ENCODE data around the gene SMIM44. TPM values are rescaled to one million over a fixed set of nuclear protein-coding genes. Genes with fewer than 3 reads are reported as not detected.

The SMIM44 gene
- total and polyA plus RNA-seq, 3 experiments from 2014 or later = not detected

DNA sequence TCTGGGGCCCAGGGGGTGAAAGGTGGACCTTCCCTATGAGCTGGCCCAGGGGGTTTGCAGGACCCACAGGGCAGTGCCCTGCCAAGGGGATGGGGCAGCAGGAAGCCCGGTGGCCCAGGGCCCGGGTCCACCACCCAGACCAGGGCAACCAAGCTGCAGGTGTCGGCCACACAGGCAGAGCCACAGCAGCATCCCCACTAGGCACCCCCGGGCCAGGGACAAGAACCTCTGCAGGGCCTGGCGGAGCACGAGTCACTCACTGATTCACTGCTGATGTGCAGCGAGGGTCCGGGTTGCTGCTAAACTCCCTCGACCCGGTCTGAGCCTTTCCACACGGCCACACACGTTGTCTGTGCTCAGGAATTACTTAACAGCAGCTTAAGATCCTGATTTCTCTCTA, 31.7 kb upstream of the SMIM44 start:
- Histone ChIP-seq H3K4me1 (ENCODE audit: insufficient read depth, low read length) (peaks cover 19% of the 10 kb centered on the region), H3K27ac (ENCODE audit: low read depth, low read length) (no peak overlapping the region), H3K36me3 (ENCODE audit: insufficient read depth, low read length) (peaks cover 7% of the 10 kb centered on the region), H3K4me3 (ENCODE audit: low read length) (no peak overlapping the region), H3K9me3 (ENCODE audit: low read length) (no peaks in the 10 kb centered on the region), H3K27me3 (ENCODE audit: insufficient read depth, low read length, poor library complexity, severe bottlenecking) (no peaks in the 10 kb centered on the region)
- H3K9me3 Mint-ChIP-seq = no peaks in the 10 kb centered on the region
- H3K27ac Mint-ChIP-seq = peak overlapping the region in 2 of 8 donors; percentile 20 to 42
- peaks cover 28 to 72% (median 31%) of the 10 kb centered on the region in 3 donors for H3K4me1 Mint-ChIP-seq
- DNase-seq = no peak
- ChIA-PET CTCF (interaction anchor here (1.2 kb wide), 1 partner anchor 39 kb away, joined by 3 read pairs; no protein-coding TSS in a partner anchor), POLR2A (no interaction called here)
- peak overlapping the region in 2 of 7 donors; percentile 2 to 79 for H3K4me3 Mint-ChIP-seq
- H3K36me3 Mint-ChIP-seq = peaks cover 0 to 43% (median 0%) of the 10 kb centered on the region in 3 donors
- no peaks in the 10 kb centered on the region for H3K27me3 Mint-ChIP-seq

DNA sequence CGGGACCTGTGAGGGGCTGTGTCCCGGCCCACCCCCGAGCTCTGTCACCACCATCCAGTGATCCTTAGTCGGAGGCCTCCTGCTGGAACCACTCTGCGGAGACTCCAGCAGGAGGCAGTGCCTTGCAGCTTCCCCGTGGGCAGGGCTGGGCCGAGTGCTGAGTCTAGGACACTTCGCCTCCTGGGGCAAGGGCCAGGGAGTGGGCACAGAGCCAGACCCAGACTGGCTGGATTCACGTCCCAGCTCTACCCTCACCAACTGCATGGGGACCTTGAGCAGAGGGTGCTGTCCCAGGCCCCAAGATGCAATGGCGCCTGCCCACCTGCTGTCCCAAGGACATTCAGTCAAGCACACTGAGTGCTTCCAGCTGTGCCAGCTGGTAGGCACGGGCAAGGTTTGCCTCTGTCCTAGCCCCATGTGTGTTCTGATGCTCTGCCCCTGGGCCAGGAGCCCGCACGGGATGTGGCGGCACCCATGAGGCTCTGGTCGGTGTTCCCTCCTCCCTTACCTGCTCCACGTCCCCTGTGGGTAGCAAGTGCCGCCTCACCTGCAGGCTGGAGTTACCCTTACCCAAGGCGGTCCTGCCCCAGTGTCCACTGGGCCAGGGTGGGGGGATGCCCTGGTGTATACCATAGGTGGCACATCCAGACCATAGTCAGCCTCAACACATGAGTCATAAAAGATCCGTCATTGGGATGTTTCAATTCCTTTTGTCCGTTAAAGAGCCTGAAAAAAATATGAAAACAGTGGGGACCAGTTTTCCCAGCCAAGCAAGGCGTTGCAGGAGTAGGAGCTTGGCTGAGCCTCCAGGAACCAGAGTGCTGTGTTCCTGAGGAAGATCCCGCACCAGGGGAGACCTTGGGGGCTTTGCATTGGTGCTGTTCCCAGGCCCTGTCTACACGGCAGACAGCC, 30.2 kb upstream of the SMIM44 start:
- H3K27me3 Mint-ChIP-seq = no peaks in the 10 kb centered on the region
- DNase-seq = no peak
- CTCF ChIA-PET = interaction anchor here (1.2 kb wide), 1 partner anchor 40 kb away, joined by 3 read pairs; no protein-coding TSS in a partner anchor
- POLR2A ChIA-PET = no interaction called here
- H3K36me3 ChIP-seq (ENCODE audit: insufficient read depth, low read length) = peaks cover 7% of the 10 kb centered on the region
- H3K4me3 ChIP-seq (ENCODE audit: low read length) = no peak overlapping the region
- peak overlapping the region in 3 of 8 donors; percentile 21 to 70 (median 33) for H3K27ac Mint-ChIP-seq
- H3K36me3 Mint-ChIP-seq = peaks cover 0 to 51% (median 0%) of the 10 kb centered on the region in 3 donors
- peaks cover 42 to 80% (median 44%) of the 10 kb centered on the region in 3 donors for H3K4me1 Mint-ChIP-seq
- no peaks in the 10 kb centered on the region for H3K9me3 ChIP-seq (ENCODE audit: low read length)
- H3K4me1 ChIP-seq (ENCODE audit: insufficient read depth, low read length) = peaks cover 20% of the 10 kb centered on the region
- no peaks in the 10 kb centered on the region for H3K9me3 Mint-ChIP-seq
- no peaks in the 10 kb centered on the region for H3K27me3 ChIP-seq (ENCODE audit: insufficient read depth, low read length, poor library complexity, severe bottlenecking)
- no peak overlapping the region for H3K4me3 Mint-ChIP-seq
- no peak overlapping the region for H3K27ac ChIP-seq (ENCODE audit: low read depth, low read length)

DNA sequence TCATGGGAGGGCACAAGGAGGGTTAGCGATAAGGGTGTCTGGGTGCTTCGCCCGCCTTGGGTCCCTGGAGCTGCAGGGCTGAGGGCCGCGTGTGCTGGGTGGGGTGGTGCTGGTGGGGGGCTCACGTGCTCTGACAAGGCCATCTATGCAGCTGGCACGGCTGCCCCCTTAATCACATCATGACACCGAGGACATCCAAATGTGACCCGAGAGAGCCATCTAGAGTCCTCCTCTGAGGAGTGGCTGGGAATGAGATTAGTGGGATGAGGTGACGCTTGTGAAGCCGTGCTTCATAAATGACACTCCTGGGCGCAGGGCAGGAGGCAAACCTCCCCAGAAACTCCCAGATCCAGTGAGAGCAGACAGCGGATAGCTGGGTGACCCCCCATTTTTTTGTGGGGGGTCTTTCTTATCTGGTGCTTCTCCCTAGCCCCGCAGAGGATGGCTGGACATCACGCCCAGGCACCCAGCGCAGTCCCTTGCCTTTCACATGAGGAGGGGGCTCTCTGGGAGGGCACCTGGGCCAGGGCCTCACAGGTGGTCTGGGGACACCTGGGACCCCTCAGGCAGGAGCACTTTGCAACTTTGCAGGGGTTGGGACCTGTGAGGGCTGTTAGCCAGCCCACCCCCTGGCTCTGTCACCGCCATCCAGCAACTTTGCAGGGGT, 29.5 kb upstream of the SMIM44 start:
- peaks cover 44 to 79% (median 46%) of the 10 kb centered on the region in 3 donors for H3K4me1 Mint-ChIP-seq
- Histone ChIP-seq H3K36me3 (ENCODE audit: insufficient read depth, low read length) (peaks cover 7% of the 10 kb centered on the region), H3K4me3 (ENCODE audit: low read length) (no peak overlapping the region), H3K27me3 (ENCODE audit: insufficient read depth, low read length, poor library complexity, severe bottlenecking) (no peaks in the 10 kb centered on the region), H3K4me1 (ENCODE audit: insufficient read depth, low read length) (peaks cover 24% of the 10 kb centered on the region), H3K9me3 (ENCODE audit: low read length) (no peaks in the 10 kb centered on the region), H3K27ac (ENCODE audit: low read depth, low read length) (no peak overlapping the region)
- H3K9me3 Mint-ChIP-seq = no peaks in the 10 kb centered on the region
- no peak for DNase-seq
- no peaks in the 10 kb centered on the region for H3K27me3 Mint-ChIP-seq
- peak overlapping the region in 1 of 7 donors; percentile 20 for H3K4me3 Mint-ChIP-seq
- H3K27ac Mint-ChIP-seq = peak overlapping the region in 1 of 8 donors; percentile 47
- ChIA-PET POLR2A (interaction anchor here (0.6 kb wide), 1 partner anchor 20 kb away, joined by 3 read pairs; no protein-coding TSS in a partner anchor), CTCF (no interaction called here)
- peaks cover 0 to 52% (median 0%) of the 10 kb centered on the region in 3 donors for H3K36me3 Mint-ChIP-seq

DNA sequence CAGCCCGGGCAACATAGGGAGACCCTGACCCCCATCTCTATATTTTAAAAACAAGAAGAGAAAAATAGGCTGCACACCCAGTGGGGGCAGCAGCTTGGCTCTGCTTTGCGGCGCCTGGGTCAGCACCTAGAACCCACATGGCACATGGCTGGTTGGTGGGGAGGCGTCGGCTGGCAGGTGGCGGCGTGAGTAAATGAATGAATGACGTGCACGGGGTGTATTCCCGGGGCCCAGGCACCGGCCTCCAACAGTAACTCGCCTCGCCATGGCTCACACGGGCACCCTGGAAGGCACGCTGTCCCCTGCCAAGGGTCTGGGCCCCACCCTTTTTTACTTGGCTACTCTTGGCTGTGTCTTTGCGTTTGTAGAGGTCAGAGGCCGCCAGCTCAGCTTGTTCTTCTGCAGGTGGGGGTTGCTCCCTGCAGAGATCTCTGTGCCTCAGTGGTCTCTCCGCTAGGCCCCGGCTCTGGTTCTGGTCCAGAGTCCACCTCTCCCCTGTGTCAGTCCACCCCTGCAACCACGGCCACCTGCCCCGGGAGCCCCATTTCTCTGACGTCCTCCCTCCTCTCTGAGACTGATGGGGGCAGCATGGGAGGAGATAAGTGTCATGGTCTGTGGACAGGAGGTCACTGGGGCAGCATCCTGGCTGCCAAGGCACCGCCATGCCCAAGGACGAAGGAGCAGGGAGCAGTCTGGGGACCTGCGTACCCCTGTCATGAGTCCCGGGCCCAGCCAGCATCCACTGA, 28.4 kb upstream of the SMIM44 start:
- Mint-ChIP-seq H3K4me1 (peaks cover 50 to 80% (median 52%) of the 10 kb centered on the region in 3 donors), H3K27me3 (no peaks in the 10 kb centered on the region), H3K9me3 (no peaks in the 10 kb centered on the region), H3K4me3 (peak overlapping the region in 1 of 7 donors; percentile 16), H3K27ac (peak overlapping the region in 1 of 8 donors; percentile 23), H3K36me3 (peaks cover 0 to 59% (median 0%) of the 10 kb centered on the region in 3 donors)
- ChIA-PET POLR2A (no interaction called here), CTCF (no interaction called here)
- Histone ChIP-seq H3K4me1 (ENCODE audit: insufficient read depth, low read length) (peaks cover 25% of the 10 kb centered on the region), H3K27ac (ENCODE audit: low read depth, low read length) (no peak overlapping the region), H3K4me3 (ENCODE audit: low read length) (no peak overlapping the region), H3K36me3 (ENCODE audit: insufficient read depth, low read length) (peaks cover 7% of the 10 kb centered on the region), H3K9me3 (ENCODE audit: low read length) (no peaks in the 10 kb centered on the region), H3K27me3 (ENCODE audit: insufficient read depth, low read length, poor library complexity, severe bottlenecking) (no peaks in the 10 kb centered on the region)
- DNase-seq = peak in 1 of 5 donors; percentile 44

DNA sequence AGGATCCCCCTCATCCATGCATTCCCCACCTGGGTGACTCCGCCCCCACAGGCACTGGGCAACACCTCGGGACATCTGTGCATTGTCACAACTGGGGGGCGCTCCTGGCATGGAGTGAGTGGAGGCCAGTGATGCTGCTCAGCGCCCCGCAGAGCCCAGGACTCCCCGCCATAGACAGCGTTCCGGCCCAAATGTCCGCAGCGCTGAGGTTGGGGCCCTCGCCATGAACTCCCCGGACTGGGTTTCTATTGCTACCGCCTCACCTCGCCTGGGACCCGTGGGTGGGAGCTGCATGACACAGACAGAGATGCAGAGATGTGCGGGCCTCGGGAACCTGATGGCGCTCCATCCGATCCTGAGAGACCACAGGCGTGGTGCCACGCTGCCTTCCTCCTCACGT, 27.5 kb upstream of the SMIM44 start:
- H3K27ac Mint-ChIP-seq = peak overlapping the region in 1 of 8 donors; percentile 48
- Histone ChIP-seq H3K9me3 (ENCODE audit: low read length) (no peaks in the 10 kb centered on the region), H3K4me3 (ENCODE audit: low read length) (no peak overlapping the region), H3K36me3 (ENCODE audit: insufficient read depth, low read length) (peaks cover 7% of the 10 kb centered on the region), H3K27me3 (ENCODE audit: insufficient read depth, low read length, poor library complexity, severe bottlenecking) (no peaks in the 10 kb centered on the region), H3K27ac (ENCODE audit: low read depth, low read length) (no peak overlapping the region), H3K4me1 (ENCODE audit: insufficient read depth, low read length) (peaks cover 16% of the 10 kb centered on the region)
- H3K9me3 Mint-ChIP-seq = no peaks in the 10 kb centered on the region
- H3K36me3 Mint-ChIP-seq = peaks cover 0 to 57% (median 0%) of the 10 kb centered on the region in 3 donors
- no peaks in the 10 kb centered on the region for H3K27me3 Mint-ChIP-seq
- H3K4me1 Mint-ChIP-seq = peaks cover 43 to 74% (median 47%) of the 10 kb centered on the region in 3 donors
- peak in 1 of 5 donors; percentile 39 for DNase-seq
- ChIA-PET POLR2A (no interaction called here), CTCF (no interaction called here)
- peak overlapping the region in 1 of 7 donors; percentile 16 for H3K4me3 Mint-ChIP-seq

DNA sequence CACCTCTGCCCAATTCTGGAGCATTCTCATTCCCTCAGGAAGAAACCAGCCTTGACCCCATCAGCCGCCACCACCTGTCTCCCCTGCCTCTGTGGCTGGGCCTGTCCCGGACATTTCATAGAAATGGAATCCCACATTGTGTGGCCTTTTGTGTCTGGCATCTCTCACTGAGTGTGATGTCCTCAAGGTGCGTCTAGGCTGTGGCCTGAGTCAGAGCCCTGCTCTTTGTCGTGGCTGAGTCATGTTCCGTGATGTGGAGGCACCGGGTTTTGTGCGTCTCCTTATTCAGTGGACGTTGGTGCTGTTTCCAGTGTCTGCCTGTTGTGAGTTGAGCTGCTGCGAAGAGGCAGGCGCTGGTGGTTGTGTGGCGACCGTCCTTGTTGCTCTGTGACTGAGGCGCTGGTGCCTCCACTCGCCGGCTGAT, 26.3 kb upstream of the SMIM44 start:
- peak in 1 of 5 donors; percentile 39 for DNase-seq
- Histone ChIP-seq H3K36me3 (ENCODE audit: insufficient read depth, low read length) (peaks cover 7% of the 10 kb centered on the region), H3K4me1 (ENCODE audit: insufficient read depth, low read length) (peaks cover 25% of the 10 kb centered on the region), H3K4me3 (ENCODE audit: low read length) (no peak overlapping the region), H3K27me3 (ENCODE audit: insufficient read depth, low read length, poor library complexity, severe bottlenecking) (no peaks in the 10 kb centered on the region), H3K27ac (ENCODE audit: low read depth, low read length) (no peak overlapping the region), H3K9me3 (ENCODE audit: low read length) (no peaks in the 10 kb centered on the region)
- peaks cover 0 to 58% (median 0%) of the 10 kb centered on the region in 3 donors for H3K36me3 Mint-ChIP-seq
- no peaks in the 10 kb centered on the region for H3K9me3 Mint-ChIP-seq
- H3K27me3 Mint-ChIP-seq = no peaks in the 10 kb centered on the region
- CTCF ChIA-PET = no interaction called here
- peak overlapping the region in 6 of 7 donors; percentile 52 to 90 (median 72) for H3K4me3 Mint-ChIP-seq
- peaks cover 49 to 74% (median 51%) of the 10 kb centered on the region in 3 donors for H3K4me1 Mint-ChIP-seq
- H3K27ac Mint-ChIP-seq = peak overlapping the region in 7 of 8 donors; percentile 43 to 89 (median 80)
- POLR2A ChIA-PET = interaction anchor here (0.5 kb wide), 1 partner anchor 15 kb away, joined by 3 read pairs; no protein-coding TSS in a partner anchor

DNA sequence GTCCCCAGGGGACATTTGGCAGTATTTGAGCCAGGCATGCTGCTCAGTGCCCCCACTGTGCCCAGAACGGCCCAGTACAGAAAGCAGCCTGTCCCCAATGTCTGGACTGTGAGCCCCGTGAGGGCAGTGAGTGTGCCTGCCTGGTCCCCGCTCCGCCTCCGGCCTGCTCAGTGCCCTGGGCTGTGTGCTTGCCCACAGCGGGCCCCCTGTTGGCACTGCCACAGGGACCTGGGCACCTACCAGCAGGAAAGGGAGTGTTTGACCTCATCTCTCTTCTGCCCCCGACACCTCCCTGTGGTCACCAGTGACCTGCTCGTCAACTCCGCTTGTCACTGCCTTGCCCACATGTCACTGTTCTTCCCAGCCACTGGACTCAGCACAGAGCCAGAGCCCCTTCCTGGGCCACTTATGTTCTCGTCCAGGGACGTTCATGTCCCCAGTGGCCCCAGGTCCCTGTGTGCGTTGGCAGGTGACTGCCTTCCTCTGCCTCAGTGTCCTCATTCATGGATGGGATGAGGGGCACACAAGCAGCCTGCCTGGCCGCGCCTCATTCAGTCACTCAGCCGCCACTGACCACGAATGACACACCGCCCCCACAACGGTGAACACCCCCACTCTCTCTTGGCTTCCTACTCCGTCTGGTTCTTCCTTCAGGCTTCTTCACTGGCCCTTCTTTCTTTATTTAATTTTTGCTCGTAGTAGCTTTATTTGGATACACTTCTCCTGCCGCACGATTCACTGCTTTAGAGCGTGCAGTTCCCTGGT, 25.7 kb upstream of the SMIM44 start:
- no peaks in the 10 kb centered on the region for H3K27me3 ChIP-seq (ENCODE audit: insufficient read depth, low read length, poor library complexity, severe bottlenecking)
- CTCF ChIA-PET = no interaction called here
- peak overlapping the region in 6 of 8 donors; percentile 68 to 89 (median 80) for H3K27ac Mint-ChIP-seq
- H3K36me3 Mint-ChIP-seq = peaks cover 0 to 55% (median 0%) of the 10 kb centered on the region in 3 donors
- H3K27ac ChIP-seq (ENCODE audit: low read depth, low read length) = no peak overlapping the region
- no peaks in the 10 kb centered on the region for H3K27me3 Mint-ChIP-seq
- POLR2A ChIA-PET = no interaction called here
- H3K9me3 Mint-ChIP-seq = no peaks in the 10 kb centered on the region
- H3K4me3 Mint-ChIP-seq = peak overlapping the region; percentile 52 to 90 (median 87)
- H3K36me3 ChIP-seq (ENCODE audit: insufficient read depth, low read length) = peaks cover 7% of the 10 kb centered on the region
- H3K9me3 ChIP-seq (ENCODE audit: low read length) = no peaks in the 10 kb centered on the region
- DNase-seq = peak in 1 of 5 donors; percentile 45
- peaks cover 46 to 71% (median 48%) of the 10 kb centered on the region in 3 donors for H3K4me1 Mint-ChIP-seq
- H3K4me3 ChIP-seq (ENCODE audit: low read length) = no peak overlapping the region
- peaks cover 25% of the 10 kb centered on the region for H3K4me1 ChIP-seq (ENCODE audit: insufficient read depth, low read length)
